Upper lobe of left lung (tissue), 6 donors: ENCODE measurements around the gene SMYD3. TPM values are rescaled to one million over a fixed set of nuclear protein-coding genes. Genes with fewer than 3 reads are reported as not detected.
A peak's percentile ranks its signal among the peaks of the same experiment; 100 is the strongest.
"Not testable (repeated sequence)": the region's sequence is repeated elsewhere in the genome, so short reads cannot be mapped to it uniquely, and the experiment has no call there.

Source experiments
- ATAC-seq, 2 donors: fragments of 200-7000 bp; cut with Tn5 transposase; one replicate each; pipeline ENCODE4 v1.9.1; 2022; ENCODE audit warnings: mild to moderate bottlenecking in 2 of 2, moderate library complexity in 2 of 2; ENCODE audit not compliant: low FRiP score in 2 of 2
- DNase-seq, 2 donors: peaks; one replicate each; pipeline ENCODE4 v3.0.0-alpha.2; 2019 to 2020
- H3K27ac ChIP-seq, 4 donors: fragments of 200-600 bp; sonication (generic); one replicate each; pipeline ENCODE4 v1.5.1; 2016 to 2019
- H3K27me3 ChIP-seq, 4 donors: fragments of 200-600 bp; sonication (generic); one replicate each; pipeline ENCODE4 v1.5.1; 2017 to 2019
- H3K36me3 ChIP-seq, 4 donors: fragments of 200-600 bp; sonication (generic); one replicate each; pipeline ENCODE4 v1.5.1; 2016 to 2019
- H3K4me1 ChIP-seq, 4 donors: fragments of 200-600 bp; sonication (generic); one replicate each; pipeline ENCODE4 v1.5.1; 2018 to 2019
- H3K4me3 ChIP-seq, 4 donors: fragments of 200-600 bp; sonication (generic); one replicate each; pipeline ENCODE4 v1.5.1; 2017 to 2019; ENCODE audit warnings: mild to moderate bottlenecking in 2 of 4, moderate library complexity in 1 of 4
- H3K9me3 ChIP-seq, 4 donors: fragments of 200-600 bp; sonication (generic); one replicate each; pipeline ENCODE4 v1.5.1; 2018 to 2019
- EP300 ChIP-seq, 4 donors: sonication (generic); formaldehyde crosslinking; IDR thresholded peaks; one replicate each; pipeline ENCODE4 v1.5.1; 2017; ENCODE audit warnings: antibody characterized with exemption in 4 of 4, control low read depth in 2 of 4
- POLR2A ChIP-seq, 4 donors: fragments of 450-650 bp; IDR thresholded peaks; one replicate each; pipeline ENCODE4 v1.5.1; 2016 to 2017; ENCODE audit warnings: antibody characterized with exemption in 4 of 4, mild to moderate bottlenecking in 2 of 4
- POLR2AphosphoS5 ChIP-seq, 2 donors: sonication (generic); formaldehyde crosslinking; IDR thresholded peaks; one replicate each; pipeline ENCODE4 v1.5.1; 2017; ENCODE audit warnings: antibody characterized with exemption in 2 of 2
- WGBS, 2 donors: methylation state at CpG; one replicate each; pipeline ENCODE4 v1.1.5; 2017 to 2018; 5-methylcytosine and 5-hydroxymethylcytosine counted together
- total RNA-seq, 6 donors: library from RNA; depleted of rRNA in 4 of 6; stranded (reverse); fragments of >200 nt in 4 of 6; gene quantifications; one replicate each; pipeline versions ENCODE4 v1.1.0 to v1.2.1, GENCODE V29; 2016 to 2021
- TF ChIP-seq, protein P1 (sequence below), 6 experiments: fragments of 450-650 bp in 4 of 6; fragments of 200-600 bp in 2 of 6; sonication (generic) in 2 of 6; IDR thresholded peaks; one replicate each; pipeline ENCODE4 v1.5.1; 2016 to 2019; ENCODE audit warnings: antibody characterized with exemption in 6 of 6
- donor health status: DM: no; HTN: no; CAD: no; lungs with moderate emphysema.
- donor health status: DM: no; HTN: yes; CAD: no; lungs with severe emphysema.

SMYD3 gene
- total RNA-seq, 6 donors from 2014 or later = 22.7 to 109 (median 34.0) TPM

DNA sequence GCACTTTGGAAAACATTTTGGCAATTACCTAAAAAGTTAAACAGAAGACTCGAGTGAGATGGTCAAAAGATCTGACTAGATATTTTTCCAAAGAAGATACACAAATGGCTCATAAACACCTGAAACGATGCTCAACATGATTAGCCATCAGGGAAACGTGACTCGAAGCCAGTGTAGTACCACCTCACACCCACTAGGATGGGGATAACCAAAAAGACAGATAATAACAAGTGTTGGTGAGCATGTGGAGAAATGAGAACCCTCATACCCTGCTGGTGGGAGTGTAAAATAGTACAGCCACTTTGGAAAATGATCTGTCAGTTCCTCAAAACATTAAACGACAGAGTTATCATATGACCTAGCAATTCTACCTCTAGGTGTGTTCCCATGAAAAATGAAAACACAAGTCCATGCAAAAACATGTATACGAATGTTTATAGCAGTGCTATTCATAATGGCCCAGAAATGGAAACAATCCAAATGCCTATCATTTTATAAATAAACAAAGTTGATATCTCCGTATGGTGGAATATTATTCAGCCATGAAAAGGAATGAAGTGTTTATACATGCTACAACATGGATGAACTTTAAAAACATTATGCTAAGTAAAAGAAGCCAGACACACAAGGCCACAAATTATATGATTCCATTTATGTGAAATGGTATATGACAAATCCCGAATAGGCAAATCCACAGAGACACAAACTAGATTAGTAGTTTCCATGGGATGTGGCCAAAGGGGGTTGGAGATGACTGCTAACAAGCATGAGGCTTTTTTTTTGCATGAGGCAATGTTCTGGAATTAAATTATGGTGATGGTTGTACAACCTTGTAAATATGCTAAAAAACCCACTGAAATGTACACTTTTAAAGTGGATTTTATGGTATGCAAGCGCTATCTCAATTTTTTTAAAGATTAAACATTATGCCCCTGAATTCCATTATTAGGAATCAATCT, 727.0 kb downstream of the SMYD3 start:
- no peaks in the 10 kb centered on the region for H3K27me3 ChIP-seq
- WGBS, 2 donors = 94 to 95% methylated on average over 9 of the region's 9 CpGs
- no peaks in the 10 kb centered on the region for H3K9me3 ChIP-seq
- no peak overlapping the region for H3K4me3 ChIP-seq
- DNase-seq (no peak), ATAC-seq (no peak)
- no peaks in the 10 kb centered on the region for H3K4me1 ChIP-seq
- H3K36me3 ChIP-seq = no peaks in the 10 kb centered on the region
- TF ChIP-seq POLR2AphosphoS5 (IDR thresholded peaks at IDR 0.05) (no peak), EP300 (IDR thresholded peaks at IDR 0.05) (no peak)
- TF ChIP-seq, protein P1, sequence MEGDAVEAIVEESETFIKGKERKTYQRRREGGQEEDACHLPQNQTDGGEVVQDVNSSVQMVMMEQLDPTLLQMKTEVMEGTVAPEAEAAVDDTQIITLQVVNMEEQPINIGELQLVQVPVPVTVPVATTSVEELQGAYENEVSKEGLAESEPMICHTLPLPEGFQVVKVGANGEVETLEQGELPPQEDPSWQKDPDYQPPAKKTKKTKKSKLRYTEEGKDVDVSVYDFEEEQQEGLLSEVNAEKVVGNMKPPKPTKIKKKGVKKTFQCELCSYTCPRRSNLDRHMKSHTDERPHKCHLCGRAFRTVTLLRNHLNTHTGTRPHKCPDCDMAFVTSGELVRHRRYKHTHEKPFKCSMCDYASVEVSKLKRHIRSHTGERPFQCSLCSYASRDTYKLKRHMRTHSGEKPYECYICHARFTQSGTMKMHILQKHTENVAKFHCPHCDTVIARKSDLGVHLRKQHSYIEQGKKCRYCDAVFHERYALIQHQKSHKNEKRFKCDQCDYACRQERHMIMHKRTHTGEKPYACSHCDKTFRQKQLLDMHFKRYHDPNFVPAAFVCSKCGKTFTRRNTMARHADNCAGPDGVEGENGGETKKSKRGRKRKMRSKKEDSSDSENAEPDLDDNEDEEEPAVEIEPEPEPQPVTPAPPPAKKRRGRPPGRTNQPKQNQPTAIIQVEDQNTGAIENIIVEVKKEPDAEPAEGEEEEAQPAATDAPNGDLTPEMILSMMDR (IDR thresholded peaks at IDR 0.05) = no peak
- no peak overlapping the region for H3K27ac ChIP-seq

DNA sequence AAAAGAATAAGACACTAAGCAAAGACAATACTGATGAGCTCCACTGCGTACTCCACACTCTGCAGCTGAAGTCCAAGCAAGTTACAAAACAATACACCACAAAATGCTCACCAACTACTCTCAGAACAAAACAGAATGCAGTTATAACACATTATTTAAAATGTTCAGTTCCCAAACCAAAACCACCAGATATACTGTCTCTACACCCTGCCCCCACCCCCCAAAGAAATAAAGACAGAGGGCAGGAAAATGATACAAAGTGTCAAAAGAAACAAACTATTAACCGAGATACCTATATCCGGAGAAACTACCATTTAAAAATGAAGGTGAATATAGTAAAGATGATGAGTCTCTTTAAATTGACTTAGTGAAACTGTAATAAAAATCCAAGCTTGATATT, 729.3 kb downstream of the SMYD3 start:
- no peaks in the 10 kb centered on the region for H3K27me3 ChIP-seq
- H3K36me3 ChIP-seq = no peaks in the 10 kb centered on the region
- DNase-seq (no peak), ATAC-seq (no peak)
- H3K9me3 ChIP-seq = no peaks in the 10 kb centered on the region
- 94 to 97% methylated on average over 3 of the region's 3 CpGs for WGBS, 2 donors
- no peaks in the 10 kb centered on the region for H3K4me1 ChIP-seq
- H3K27ac ChIP-seq = no peak overlapping the region
- TF ChIP-seq, protein P1 (IDR thresholded peaks at IDR 0.05) = no peak
- TF ChIP-seq EP300 (IDR thresholded peaks at IDR 0.05) (no peak), POLR2A (IDR thresholded peaks at IDR 0.05) (no peak), POLR2AphosphoS5 (IDR thresholded peaks at IDR 0.05) (no peak)
- H3K4me3 ChIP-seq = no peak overlapping the region

DNA sequence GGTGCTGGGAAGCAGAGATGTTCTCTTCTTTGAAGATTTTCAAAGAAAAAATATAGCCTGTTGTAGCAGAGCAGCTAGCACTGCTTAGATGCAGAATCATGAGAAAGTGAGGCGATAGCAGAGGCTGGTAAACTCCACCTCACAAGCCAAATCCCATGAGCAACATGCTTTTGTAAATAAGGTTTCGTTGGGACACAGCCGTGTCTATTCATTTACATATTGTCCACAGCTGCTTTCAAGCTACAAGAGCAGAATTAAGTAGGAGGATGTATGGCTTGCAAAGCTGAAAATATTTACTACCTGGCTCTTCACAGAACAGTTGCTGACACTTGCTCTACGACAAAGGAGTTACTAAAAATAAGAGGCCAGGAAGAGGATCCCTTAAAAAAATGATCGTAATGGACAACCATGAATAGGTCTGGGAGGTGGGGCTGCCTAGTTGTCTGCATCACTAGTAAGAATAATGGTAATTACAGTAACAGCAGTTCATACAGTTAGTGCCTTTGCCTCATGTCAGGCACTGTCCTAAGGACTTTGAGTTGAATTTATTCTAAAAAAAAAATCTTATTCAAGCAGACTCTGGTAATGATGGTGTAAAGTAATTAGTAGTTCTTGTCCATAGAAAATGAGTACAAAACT, 730.3 kb downstream of the SMYD3 start:
- Histone ChIP-seq H3K27me3 (no peaks in the 10 kb centered on the region), H3K4me1 (no peaks in the 10 kb centered on the region), H3K9me3 (no peaks in the 10 kb centered on the region), H3K36me3 (no peaks in the 10 kb centered on the region), H3K4me3 (no peak overlapping the region), H3K27ac (no peak overlapping the region)
- ATAC-seq (no peak), DNase-seq (no peak)
- TF ChIP-seq, protein P1 (IDR thresholded peaks at IDR 0.05) = no peak
- TF ChIP-seq POLR2AphosphoS5 (IDR thresholded peaks at IDR 0.05) (no peak), POLR2A (IDR thresholded peaks at IDR 0.05) (no peak), EP300 (IDR thresholded peaks at IDR 0.05) (no peak)
- 75 to 85% methylated on average over 5 of the region's 5 CpGs for WGBS, 2 donors

DNA sequence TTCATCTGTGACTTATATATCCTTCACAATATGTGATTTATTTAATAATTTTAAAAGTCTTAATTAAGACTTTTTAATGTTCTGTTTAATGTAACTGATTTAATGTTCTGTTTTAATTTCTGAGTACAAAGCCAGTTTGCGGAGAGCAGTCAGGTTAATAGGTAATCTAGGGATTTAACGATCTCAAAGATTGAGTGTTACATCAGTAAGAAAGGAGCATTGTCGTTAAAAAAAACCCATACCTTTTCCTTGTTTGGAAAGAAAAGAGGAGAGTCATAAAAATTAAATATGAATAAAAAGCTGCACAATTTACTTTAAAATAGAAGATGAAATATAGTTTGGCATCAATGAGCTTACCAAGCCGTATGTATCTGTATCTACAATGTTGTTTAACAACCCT, 730.9 kb downstream of the SMYD3 start:
- TF ChIP-seq EP300 (IDR thresholded peaks at IDR 0.05) (no peak), POLR2AphosphoS5 (IDR thresholded peaks at IDR 0.05) (no peak)
- Histone ChIP-seq H3K4me1 (no peaks in the 10 kb centered on the region), H3K27me3 (no peaks in the 10 kb centered on the region), H3K4me3 (no peak overlapping the region), H3K27ac (no peak overlapping the region), H3K9me3 (no peaks in the 10 kb centered on the region), H3K36me3 (no peaks in the 10 kb centered on the region)
- DNase-seq (no peak), ATAC-seq (no peak)
- 84 to 85% methylated on average over 4 of the region's 4 CpGs for WGBS, 2 donors

DNA sequence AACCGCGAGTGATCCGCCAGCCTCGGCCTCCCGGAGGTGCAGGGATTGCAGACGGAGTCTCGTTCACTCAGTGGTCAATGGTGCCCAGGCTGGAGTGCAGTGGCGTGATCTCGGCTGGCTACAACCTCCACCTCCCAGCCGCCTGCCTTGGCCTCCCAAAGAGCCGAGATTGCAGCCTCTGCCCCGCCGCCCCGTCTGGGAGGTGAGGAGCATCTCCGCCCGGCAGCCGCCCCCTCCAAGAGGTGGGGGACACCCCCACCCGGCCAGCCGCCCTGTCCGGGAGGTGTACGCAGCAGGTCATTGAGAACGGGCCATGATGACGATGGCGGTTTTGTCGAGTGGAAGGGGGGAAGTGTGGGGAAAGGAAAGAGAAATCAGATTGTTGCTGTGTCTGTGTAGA, 732.1 kb downstream of the SMYD3 start:
- H3K36me3 ChIP-seq, H3K27ac ChIP-seq, H3K9me3 ChIP-seq, ATAC-seq, H3K27me3 ChIP-seq, H3K4me3 ChIP-seq, H3K4me1 ChIP-seq: not testable (repeated sequence)
- 87 to 92% methylated on average over 7 to 12 of the region's 25 CpGs for WGBS, 2 donors
- peak in 1 of 2 donors; percentile 72 for DNase-seq
